Suppressor macrophage treated with lipopolysaccharide for 1 hour (primary cell): ENCODE data around the gene MCF2L.

ENCODE experiments used
- DNase-seq, 3 donors: peaks; one replicate each; pipeline ENCODE4 v3.0.0-alpha.2; 2020 to 2022

Gene MCF2L

DNA sequence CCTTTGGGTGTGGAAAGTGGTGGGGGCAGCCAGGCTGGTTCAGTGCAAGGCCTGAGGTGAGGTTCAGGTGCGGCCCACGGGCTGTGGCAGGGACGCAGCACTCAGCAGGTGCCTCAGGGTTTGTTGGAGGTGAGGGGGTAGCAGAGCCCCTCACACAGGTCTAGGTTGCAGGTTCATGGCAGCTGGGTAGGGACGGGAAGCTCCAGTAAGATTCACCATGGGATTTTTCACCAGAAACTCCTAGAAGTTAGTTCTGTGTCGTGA is 14.0 kb downstream of the MCF2L start:
- DNase-seq: no peak

DNA sequence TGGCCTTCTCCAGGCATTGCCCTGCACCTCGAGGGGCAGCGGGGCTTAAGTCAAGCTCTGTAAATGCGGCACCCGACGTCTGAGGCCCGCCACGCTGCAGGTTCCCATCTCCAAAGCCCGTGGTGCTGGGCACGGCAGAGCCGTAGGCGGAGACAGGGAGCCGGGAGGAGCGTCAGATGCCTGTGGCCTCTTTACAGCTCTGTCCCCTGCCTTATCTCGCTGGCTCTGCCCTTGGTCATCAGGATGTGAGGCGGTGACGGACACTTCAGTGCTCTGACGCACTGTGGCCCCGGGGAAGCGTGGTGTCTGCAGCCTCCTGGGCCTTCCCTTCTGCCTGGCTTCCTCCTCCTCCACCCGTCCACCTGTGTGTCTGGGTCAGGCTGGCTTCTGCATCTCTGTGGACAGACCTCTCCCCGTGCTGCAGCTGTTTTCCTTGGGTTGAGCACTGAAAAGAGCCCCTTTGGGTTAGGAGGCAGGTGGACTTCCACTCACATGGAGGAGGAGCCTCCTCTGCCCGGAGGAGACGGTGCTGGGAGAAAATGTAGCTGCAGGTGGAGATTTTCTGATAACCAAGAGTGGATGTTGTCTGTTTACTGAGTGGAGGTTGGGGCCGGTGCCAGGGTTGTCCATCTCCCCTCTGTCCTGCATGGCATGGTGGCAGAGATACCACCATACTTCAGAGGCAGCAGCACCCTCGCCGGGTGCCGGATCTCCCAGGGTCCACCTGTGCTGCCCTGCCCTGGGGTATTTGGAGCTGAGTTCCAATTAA is 14.6 kb downstream of the MCF2L start:
- no peak for DNase-seq

DNA sequence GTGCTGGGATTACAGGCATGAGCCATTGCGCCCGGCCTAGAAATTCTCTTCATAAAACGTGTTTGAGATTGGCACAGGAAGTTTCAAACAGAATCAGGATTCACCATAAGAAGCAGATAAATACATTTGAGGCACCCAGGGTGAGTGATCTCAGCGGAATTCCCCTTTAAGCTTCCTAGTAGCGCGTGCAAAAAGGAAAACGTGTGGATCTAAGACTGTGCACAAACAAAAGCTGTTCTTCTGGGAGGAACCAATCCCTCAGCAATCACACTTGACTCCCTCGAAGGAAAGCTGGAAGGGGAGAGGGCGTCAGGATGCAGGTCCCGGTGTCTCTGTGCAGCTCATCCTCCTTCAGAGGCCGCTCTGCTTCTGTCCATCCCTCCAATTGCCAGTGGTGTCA is 15.5 kb downstream of the MCF2L start:
- peak in 2 of 3 donors; percentile 40 to 42 for DNase-seq

DNA sequence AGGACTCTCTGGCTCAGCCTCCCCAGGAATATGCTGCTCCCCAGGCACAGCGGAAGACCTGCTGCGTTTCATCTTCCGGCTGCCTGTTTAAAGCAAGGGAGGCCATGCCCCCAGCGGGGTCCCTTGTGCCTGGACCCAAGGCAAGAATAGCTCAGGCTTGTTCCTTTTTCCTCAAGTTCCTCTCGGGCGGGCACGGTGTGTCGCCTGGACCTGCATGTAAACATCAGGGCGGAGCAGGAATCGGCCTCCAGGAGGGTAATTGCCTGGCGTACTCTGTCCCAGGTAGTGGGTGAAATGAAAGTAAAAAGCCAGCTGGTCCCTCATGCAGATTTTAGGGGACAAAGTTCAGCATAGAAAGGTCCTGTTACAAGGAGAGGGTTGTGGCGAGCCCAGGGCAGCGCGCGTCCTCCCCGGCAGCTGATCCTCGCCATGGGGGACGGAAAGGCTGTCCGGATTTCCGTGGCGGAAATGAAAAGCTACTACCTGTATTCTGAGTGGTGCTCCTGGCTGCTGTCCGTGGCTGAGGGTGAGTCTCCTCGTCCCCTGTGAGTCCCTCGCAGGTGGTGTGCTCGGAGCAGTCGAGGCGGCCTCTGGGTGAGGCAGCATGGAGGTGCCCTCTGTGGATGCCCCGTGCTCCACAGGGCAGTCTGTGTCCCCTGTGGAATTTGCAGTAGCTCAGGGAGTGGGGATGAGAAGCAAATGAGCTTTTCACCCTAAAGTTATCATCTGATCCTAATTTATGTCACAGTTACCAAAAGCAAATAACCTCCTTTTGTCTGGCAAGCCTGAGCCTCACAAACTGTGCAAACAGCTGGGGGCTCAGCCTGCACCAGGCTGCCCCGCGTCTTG is 16.2 kb downstream of the MCF2L start:
- no peak for DNase-seq

DNA sequence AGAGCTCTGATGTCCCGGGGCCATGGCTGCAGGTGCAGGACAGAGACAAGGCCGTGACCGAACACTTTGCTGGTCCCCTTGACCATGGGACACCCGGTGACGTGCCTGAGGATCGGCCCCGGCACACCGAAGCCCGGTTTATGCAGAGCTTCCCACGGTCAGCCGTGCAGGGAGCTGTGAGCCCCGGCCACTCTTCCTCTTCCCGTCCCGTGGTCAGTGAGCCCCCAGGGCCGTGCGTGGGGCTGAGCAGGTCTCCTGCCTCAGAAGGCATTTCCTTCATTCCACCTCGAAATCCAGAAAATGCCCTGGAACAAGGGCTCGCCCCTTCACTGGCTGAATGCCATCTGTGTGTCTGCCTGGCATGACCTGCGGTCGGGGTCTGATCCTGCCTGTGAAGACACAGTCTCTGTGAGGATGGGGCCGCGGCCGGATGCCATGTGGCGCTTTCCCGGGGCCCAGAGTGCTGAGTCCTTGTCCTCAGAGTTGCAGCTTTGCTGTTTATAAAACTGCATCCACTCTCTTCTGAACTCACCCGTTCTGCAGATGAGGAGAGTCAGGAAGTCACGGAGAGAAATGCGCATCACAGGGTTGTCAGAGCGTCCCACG is 16.9 kb downstream of the MCF2L start:
- no peak for DNase-seq

DNA sequence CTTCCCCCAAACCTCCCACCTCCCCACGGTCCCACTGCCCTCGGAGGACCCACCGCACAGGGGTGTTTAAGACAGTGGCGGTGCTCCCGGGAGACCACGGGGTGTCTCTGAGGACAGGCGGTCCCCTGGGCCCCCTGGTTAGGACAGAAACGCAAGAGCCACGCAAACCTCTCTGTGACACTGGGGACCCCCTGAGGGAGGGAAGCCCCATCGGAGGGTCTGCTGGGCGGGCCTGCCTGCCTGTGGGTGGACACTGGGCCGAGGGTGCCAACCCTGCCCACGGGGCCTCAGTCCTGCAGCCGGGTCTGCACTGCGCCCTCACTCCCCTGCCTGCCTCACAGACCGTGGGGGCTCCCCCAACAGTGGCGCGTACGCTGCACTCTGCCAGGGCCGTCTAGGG is 17.5 kb downstream of the MCF2L start:
- no peak for DNase-seq

DNA sequence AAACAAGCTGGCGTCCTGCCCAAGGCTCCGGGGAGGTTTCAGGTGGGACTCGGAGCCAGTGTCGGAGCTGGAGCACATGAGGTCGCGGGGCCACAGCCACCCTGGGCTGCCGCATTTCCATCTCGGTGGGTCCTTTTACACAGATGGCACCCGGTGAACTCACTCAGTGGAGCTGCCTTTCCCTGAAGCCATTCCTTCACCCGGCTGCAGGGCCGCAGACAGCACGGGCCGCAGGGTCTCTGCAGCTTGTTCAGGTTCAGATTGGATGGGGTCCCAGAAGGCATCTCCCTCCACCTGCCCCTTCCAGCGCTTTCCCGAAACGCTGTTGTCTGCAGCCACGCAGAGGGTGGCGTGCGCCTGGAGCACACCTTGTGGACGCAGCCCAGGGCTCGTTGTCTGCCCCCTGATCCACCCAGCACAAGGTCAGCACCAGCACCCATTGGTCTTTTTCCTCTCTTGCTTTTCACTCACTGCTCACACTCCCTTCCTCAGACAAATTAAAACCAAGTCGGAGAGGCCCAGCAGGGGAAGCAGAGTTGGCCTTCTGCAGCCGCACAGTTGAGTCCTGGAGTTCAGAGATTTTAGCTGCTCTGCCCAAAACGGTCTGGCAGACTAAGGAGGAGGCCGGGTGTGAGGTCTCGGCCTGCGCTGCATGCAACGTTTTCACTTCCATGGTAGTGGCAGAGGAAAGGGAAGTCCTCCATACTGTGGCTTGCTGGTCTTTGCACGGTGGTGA is 18.1 kb downstream of the MCF2L start:
- no peak for DNase-seq

DNA sequence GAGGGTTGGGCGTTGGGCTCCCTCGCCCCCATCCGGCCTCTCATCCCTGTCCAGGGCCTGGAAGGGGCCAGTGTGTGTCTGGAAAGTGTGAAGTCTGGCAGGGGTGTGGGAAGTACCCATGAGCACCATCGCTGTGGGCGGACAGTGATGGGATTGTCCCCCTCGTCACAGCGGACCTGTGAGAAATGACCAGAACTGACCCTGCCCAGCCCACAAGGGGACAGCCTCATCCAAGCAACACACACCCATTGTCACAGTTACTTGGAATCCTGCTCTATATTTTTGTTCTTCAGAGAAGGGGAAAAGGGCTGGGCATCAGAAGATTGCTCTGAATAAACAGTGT is 18.6 kb downstream of the MCF2L start:
- DNase-seq: no peak

DNA sequence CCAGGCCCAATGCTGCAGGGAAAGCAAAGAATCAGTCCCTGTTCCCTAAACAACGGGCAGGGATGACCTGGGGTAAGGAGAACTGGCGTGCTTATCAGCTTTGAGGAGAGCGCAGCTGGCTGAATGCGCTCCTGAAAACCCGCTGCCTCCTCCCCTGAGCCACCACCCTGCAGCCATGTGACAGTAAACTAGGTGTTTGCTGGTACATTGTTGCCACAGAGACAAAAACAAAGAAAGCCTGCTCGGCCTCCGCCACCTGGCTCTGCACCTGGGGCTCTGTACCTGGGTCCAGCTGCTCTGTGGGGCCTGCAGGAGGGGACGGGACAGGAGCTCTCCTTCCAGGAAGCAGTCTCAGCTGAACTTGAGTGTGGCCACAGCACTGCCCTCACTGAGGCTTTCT is 21.8 kb downstream of the MCF2L start:
- DNase-seq: no peak

DNA sequence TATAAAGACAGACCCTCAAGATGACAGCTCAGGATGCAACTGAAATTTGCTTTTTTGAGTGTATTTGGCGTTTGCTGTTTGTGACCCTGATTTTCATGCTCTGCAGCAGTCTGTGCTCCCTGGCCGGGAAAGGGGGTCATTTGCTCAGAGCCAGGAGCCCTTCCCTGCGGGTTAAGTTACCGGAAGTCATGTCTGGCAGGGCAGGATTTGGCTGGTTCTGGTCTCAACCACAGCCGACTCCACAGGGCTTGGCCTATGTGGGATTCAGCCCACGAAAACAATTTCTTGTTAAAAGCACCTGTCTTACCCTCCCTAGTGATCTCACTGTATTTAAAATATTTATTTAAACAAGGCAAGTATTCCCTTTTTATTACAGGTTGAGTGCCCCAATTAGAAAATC is 22.6 kb downstream of the MCF2L start:
- DNase-seq: no peak

DNA sequence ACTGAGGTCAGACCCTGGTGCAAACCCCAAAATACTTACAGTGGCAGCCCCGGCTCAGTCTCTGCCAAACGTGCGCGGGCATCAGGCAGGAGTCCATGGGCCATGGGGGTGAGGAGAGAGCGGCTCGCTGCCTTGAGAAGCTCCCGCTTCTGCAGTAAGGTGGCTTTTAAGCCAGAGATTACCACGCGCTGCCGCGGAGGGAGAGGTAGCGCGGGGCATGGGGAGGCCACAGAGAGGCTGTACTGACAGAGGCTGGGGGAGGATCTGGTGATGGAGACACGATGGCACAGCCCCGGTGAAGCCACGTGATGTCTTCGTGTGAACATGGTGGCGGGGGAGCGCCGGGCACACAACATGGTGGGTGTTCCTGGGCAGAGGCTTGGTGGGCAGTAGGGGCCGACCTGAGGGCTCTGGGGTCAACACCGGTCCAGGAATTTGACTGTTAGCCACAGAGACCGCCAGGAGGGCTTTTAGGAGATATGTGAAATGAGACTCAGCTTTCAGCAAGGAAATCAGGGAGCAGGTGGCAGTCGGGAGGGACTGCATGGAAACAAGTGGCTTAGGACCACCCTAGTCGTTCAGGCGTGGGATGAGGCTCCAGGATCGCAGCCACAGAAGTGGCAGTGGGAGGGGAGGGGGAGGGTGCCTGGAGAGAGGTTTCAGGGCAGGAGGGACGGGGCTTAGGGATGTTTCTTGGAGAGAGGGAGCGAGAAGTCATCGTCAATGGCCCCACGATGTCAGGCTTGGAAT is 24.1 kb downstream of the MCF2L start:
- DNase-seq: no peak

DNA sequence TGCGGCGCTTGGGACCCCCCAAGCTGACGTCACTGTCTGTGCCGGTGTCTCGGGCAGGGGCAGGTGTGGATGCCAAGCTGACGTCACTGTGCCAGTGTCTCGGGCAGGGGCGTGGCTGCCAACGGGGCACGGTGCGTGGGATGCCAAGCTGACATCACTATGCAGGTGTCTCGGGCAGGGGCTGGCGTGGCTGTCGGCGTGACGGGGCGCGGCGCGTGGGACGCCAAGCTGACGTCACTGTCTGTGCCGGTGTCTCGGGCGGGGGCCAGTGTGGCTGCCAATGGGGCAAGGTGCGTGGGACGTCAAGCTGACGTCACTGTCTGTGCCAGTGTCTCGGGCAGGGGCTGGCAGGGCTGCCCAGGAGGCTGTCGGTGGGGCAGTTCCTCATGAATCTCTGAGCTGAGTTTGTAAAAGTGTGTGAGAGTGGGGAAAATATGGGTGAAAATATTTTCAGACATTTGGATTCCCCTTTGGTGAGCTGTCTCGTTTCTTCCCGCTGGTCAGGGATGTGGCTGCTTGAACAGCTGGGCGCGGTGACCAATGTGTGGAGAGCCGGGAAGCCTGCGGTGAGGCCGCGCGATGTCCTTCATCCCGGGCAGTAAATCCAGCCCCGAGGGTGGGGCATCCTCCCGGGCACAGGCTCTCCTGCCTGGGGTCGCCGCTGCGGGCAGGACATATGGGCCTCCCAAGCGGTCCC is 25.2 kb downstream of the MCF2L start:
- no peak for DNase-seq

DNA sequence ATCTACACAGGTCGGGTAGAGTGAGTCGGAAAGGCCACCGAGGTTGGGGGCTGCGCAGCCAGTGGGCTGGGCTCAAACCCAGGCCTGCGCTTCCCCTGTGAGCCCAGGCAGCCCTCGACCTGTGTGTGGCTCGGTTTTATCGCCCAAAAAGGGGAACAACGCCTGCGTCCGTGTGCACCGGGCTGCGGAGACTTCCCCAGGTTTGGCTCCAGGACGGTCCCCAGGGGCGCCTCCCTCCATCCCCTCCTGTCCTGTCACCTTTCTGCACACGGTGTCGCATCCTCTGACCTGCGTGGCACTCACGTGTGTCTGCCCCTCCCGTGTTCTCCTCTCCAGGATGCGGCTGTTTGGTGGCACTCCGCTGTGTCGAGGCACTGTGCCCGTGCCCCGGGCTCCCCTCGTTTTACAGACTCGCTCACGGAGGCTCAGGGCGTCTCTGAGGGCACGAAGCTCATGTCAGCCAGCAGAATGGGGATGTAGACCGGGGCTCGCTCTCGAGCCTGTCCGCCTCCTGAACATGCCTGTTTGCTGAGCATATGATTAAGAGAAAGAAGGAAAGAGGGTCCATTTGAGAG is 25.9 kb downstream of the MCF2L start:
- DNase-seq: no peak

DNA sequence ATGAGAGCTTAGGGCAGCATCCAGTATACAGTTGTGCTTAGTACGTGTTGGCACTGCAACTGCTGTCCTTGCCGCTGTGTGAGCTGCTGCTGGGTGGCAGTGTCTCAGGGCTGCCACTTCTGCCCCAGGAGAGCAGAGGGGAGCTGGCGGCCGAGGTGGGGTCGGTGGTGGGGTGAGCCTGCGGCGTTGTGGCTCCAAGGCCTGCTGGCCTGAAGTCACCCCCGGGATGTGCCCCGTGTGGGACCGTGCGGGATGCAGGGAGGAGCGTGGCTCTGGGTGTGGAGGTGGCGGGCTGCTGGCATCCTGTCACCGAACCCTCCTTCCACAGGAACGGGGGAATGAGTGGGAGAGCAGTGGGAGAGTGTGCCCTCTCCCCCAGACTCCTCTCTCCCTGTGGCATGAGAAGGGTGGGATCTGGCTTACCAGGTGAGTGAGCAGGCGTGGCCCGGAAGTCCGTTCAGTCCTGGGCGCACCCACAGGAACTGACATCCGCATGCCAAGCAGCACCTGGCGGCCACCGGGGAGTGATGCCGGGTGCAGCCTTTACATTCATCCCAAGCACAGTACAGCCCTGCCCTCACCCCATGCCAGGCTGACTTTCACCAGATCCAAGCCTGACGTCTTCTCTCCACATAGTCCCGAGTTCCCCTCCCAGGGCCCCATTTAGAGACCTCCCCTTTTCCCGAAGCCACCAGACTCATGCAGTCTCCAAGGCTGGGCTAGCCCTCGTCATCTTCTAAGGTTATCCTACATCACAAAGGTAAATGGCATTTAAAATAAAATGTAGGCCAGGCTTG is 26.6 kb downstream of the MCF2L start:
- no peak for DNase-seq

DNA sequence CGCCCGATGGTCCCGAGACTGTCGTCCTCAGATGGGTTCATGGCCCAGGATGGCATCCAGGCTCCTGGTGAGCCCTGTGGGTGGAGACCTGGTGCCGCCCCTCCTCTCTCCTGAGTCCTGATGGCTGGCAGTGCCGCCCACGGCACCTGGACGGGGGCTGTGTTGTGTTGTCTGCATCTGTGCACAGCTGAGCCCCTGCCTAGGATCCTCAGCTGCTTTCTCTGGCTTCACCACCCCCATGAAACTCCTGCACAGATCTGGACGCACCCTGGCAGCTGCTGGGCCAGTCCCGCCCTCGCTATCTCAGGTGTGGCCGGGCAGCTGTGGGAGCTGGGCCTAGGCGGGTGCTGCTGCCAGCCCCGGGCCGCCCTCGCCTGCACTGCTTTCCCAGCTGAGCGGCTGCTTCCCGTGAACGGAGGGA is 27.7 kb downstream of the MCF2L start:
- no peak for DNase-seq

DNA sequence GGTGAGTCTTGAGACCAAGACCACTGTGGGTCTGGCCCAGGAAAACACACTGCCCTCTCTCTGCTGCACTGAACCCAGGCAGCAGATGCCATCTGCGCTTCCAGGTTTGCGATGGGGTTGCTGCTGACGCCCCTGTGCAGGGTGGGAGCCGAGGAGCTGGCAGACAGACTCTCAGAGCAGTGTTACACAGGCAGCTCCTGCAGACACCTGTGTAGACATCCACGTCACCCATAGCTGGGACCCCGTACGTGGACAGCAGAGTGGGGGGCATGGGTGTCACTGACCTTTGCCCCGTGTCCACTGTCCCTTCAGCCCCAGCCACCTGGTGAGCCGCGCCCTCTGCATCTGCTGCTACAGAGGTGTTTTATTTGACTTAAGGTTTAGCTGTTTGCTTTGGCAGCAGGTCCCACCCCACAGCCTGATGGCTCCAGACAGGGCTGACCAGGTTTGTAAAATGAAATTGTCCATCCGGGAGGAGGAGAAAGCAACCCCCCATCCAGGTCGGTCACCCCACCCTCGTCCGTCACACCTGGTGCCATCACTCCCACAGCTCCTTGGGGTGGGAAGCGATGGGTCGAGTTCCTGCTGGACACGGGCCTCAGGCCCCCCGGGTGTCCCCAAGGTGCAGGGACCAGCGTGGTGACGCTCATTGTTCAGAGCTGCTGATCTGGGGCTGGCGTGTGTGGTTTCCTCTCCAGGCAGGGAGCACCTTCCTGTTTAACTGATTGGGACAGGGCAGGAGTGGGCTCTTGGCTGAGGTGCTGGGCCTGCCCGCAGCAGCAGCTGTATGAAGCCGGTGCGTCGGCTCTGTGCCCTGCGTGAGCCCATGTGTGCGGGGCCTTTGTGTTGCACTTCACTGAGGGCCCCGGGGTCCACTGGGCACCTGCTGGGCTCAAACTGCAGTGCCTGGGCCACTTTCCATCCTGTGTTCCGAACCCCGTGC is 28.4 kb downstream of the MCF2L start:
- no peak for DNase-seq

DNA sequence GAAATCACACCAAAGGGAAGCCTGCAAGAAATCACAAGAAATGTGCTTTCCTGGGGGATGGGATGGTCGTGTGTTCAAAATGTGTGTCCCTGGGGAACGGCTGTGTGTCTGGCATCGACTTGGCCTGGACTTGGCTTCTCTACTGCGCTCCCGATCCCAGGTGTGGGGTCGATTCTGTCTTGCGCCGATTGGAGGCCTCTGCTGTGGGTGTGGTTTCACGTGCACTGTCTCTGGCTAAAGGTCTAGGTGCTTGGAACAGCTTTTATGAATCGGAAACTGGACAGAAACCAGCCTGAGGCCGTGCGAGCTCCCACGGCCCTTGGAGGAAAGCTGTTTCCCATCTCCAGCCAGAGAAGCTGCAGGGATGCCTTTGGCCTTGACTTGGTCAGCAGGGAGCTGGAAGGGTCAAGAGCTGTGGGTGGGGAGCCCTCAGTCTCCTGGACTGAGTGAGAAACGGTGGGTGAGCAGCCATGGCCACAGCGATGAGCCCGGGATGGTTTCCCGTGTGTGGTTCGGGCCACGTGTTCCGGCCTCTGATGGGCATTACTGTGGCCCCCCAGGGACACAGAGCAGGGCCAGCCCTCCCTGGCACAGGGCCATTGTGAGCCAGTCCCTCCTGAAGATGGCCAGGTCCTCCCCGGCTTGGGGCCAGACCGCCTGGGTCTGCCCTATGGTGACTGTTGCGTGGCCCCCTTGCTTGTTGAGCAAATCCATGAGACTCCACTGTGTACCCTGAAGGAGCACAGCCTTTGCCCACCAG is 29.7 kb downstream of the MCF2L start:
- no peak for DNase-seq

DNA sequence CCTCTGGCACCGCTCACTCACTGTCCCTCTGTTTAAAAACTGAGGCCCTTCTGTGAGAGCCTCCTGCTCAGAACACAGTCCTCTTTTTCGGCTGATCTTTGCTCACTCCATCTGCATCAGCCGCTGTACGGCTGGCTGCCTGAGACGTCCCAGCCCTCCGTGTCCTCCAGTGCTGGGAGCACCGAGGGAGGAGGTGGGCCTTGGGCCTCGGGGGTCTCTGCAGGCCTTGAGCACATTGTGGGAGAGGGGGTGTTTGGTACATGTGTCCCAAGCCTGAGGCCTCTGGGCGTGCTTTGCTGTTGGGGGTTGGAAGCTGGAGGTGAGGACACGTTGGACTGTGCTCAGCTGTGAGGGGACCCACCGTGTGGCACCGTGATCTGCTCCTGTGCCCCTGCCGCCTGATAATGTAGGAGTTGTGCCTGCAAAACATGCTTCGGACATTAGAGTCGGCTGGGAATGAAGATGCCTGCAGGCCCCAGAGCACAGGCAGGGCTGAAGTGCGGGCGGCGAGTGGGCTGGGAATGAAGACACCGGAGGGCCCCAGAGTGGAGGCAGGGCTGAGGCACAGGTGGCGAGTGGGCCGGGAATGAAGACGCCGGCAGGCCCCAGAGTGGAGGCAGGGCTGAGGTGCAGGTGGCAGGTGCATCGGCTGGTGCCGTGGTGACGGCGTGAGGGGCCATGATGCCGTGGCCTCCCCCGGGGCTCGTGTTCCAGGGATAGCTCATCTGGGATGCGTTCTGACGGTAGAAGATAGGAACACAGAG is 30.6 kb downstream of the MCF2L start:
- DNase-seq: no peak
